GM12801 (cell line): ENCODE data around the gene HS1BP3.

Source experiments
- CTCF ChIP-seq: IDR thresholded peaks from one replicate; pipeline ENCODE4 v1.5.1; 2011; ENCODE audit warnings: control low read depth; ENCODE audit not compliant: insufficient read length; ENCODE audit errors: extremely low read depth

Gene HS1BP3

DNA sequence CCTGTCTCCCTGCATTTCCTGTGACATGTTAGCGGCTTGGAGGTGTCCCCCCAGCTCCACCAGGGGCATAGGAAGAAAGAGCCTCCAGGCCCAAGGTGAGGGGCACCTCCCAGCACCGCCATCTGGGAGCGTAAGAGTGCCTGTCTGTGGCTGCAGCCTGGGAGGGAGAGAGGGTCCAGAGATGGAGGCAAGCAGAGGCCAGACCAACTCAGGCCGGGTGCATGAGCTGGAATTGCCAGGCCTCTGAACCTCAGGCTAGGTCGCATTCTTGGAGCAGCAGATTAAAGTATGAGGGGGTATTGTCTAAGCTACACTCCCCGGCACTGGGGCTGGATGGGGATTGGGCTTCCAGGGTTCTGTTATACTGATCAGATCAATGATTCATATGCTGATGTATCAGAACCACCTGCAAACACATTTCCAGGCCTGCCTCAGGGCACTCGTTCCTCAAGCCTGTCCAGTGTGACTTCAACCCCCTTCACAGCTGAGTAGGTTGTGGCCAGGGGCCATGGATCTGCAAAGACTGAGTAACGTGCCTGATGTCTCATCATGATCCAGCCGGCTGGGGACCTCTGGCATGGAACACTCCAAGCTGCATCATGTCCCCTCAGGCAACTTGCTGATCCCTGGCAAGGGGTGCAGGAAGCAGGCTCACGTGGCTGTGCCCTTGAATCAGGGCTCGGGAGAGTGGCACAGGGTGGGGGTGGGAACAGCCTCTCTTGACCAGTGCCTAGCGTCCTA is 73.2 kb downstream of the HS1BP3 start:
- TF ChIP-seq CTCF: no peak

DNA sequence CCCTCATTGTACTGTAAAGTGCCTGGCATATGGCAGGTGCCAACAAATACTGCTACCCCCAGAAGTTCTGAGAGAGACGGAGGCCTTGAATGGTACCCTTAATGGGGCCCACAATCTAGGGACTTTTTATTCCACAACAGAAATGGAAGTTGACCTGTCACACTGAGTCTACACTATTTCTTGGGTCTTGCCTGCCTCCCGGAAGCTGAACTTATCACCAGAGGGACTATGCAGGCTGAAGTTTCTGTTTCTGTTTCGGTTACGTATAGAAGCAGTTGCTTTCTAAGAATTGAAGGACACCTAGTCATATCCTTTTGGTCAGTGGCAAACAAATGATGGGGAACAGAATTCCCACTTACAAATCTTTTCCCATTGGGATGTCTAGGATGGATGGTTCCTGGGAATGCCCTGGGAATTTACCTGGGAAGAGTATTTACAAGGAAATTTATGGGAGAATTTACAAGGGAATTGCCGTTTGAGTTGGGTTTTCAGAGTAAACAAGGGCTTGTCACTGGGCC is 74.2 kb downstream of the HS1BP3 start:
- no peak for TF ChIP-seq CTCF

GRCh38 chr2:20575935-20576597 is 74.8 kb downstream of the HS1BP3 start:
- TF ChIP-seq CTCF: no peak

DNA sequence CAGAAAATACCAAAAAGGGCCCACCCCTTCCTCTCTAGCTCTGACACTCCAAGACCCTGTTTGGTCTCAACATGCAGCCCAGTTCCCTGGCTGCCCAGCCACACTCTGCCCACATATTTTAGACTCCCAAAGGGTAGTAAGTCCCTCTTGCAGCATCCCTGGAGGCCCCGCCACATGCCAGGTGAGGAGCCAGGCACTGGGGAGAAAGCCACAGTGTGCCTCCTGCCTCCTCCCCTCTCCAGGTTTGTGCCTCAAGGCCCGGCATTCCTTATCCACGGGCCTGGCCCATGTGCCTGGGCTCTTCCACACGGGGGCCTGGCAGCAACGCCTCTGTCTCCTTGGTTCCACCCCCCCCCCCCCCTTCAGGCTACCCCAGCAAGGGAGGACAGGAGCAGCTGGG is 75.5 kb downstream of the HS1BP3 start:
- TF ChIP-seq CTCF: no peak

GRCh38 chr2:20574930-20575329 is 76.0 kb downstream of the HS1BP3 start:
- TF ChIP-seq CTCF: no peak

DNA sequence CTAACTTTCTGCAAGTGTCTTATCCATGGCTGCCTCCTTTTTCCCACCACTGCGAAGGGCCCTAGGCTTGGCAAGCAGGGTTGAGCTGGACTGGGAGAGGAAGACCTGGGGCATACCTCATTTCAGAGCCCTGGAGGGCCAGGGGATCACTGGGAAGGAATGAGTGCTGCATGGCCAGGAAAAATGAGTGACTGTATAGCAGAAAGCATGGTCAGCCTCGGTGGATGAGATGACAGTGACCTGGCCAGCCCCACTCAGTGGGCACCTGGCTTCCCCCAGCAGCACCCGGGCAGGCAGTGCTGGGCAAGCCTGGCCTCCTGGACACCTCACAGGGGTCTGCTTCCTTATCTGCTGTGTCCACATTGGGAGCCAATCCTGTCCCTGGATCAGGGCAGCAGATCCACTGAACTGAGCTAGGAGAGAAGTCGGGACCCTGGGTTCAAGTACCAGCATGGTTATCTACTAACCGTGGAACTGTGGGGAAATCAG is 76.4 kb downstream of the HS1BP3 start:
- no peak for TF ChIP-seq CTCF

DNA sequence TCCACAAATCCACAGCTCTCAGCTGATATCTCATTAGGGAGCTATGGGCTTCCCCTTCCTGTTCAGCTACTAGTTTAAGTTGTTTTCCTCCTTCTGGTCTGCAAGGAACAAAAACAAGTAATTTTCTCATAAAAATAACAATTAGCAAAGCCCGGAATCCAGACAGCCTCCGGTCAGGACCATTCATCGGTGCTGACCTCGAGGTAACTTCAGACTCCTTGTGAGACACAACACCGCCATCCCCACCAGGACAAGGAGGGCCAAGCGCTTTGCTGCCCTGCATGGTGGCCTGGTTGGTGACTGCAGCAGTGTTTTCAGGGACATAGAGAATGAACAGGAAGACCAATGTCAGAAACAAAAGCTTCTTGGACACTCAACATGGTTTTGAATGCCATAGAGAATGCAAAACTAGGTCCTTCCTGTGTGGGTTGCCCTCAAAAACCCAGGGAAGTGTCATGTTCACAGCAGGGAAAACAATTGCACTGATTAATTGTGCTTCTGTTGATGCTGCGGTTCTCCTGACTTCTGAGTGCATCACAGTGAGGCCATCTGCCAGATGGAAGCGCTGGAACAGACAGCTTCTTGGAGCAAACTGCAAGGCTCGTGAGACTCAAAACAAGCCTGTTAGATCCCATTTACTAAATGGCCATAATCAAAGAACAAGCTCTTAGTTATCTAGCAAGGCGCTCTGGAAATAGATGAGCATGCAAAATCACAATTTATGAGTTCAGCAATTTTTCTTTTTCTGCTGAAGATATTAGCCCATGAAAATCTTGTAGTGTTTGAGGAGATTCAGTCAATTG is 77.1 kb downstream of the HS1BP3 start:
- TF ChIP-seq CTCF: no peak
